HEK293T (cell line): ENCODE results near the gene RRP36.

Experiments used
- CTCF ChIA-PET: fragments of 350-600 bp; formaldehyde crosslinking; extraction: SDS; loops from one replicate; lab custom pipeline; 2021; ENCODE audit warnings: antibody characterized with exemption, inconsistent platforms; lab: Yijun Ruan, JAX
- POLR2A ChIA-PET: fragments of 350-600 bp; formaldehyde crosslinking; extraction: SDS; loops from one replicate; lab custom pipeline; 2020; ENCODE audit warnings: antibody characterized with exemption, inconsistent platforms; lab: Yijun Ruan, JAX
- DNase-seq: peaks from one replicate; pipeline ENCODE4 v3.0.0; 2012; ENCODE audit warnings: mixed read lengths; ENCODE audit errors: extremely low spot score
- ARNT ChIP-seq: fragments of 450-650 bp; IDR thresholded peaks from 2 replicates; pipeline ENCODE4 v1.6.1; 2017; ENCODE audit warnings: mild to moderate bottlenecking
- BHLHE40 ChIP-seq: fragments of 450-650 bp; IDR thresholded peaks from 2 replicates; pipeline ENCODE4 v1.6.1; 2016; ENCODE audit warnings: mild to moderate bottlenecking, moderate library complexity, borderline replicate concordance
- CTBP1 ChIP-seq: fragments of 450-650 bp; IDR thresholded peaks from 2 replicates; pipeline ENCODE4 v1.6.1; 2016; ENCODE audit warnings: borderline replicate concordance
- ELF4 ChIP-seq: fragments of 450-650 bp; IDR thresholded peaks from 2 replicates; pipeline ENCODE4 v1.6.1; 2017; ENCODE audit warnings: antibody characterized with exemption
- FOXA1 ChIP-seq: fragments of 450-650 bp; IDR thresholded peaks from 2 replicates; pipeline ENCODE4 v1.6.1; 2016; ENCODE audit warnings: mild to moderate bottlenecking
- FOXK2 ChIP-seq: fragments of 450-650 bp; IDR thresholded peaks from 2 replicates; pipeline ENCODE4 v1.6.1; 2016; ENCODE audit warnings: mild to moderate bottlenecking
- FOXM1 ChIP-seq: fragments of 450-650 bp; IDR thresholded peaks from 2 replicates; pipeline ENCODE4 v1.6.1; 2017; ENCODE audit warnings: mild to moderate bottlenecking, borderline replicate concordance
- HDGF ChIP-seq: fragments of 450-650 bp; IDR thresholded peaks from 2 replicates; pipeline ENCODE4 v1.6.1; 2017; ENCODE audit warnings: antibody characterized with exemption, borderline replicate concordance
- L3MBTL2 ChIP-seq: fragments of 450-650 bp; conservative IDR thresholded peaks from 2 replicates; pipeline ENCODE4 v1.6.1; 2016; ENCODE audit warnings: mild to moderate bottlenecking
- LEF1 ChIP-seq: fragments of 450-650 bp; IDR thresholded peaks from 2 replicates; pipeline ENCODE4 v1.6.1; 2017; ENCODE audit warnings: mild to moderate bottlenecking, borderline replicate concordance
- NFRKB ChIP-seq: fragments of 450-650 bp; IDR thresholded peaks from 2 replicates; pipeline ENCODE4 v1.6.1; 2016; ENCODE audit warnings: mild to moderate bottlenecking, moderate library complexity
- SP1 ChIP-seq: fragments of 450-650 bp; IDR thresholded peaks from 2 replicates; pipeline ENCODE4 v1.6.1; 2017
- SUZ12 ChIP-seq: fragments of 450-650 bp; IDR thresholded peaks from 2 replicates; pipeline ENCODE4 v1.6.1; 2016; ENCODE audit warnings: mild to moderate bottlenecking
- TARDBP ChIP-seq: fragments of 450-650 bp; IDR thresholded peaks from 2 replicates; pipeline ENCODE4 v1.6.1; 2016
- ZNF384 ChIP-seq: fragments of 450-650 bp; IDR thresholded peaks from 2 replicates; pipeline ENCODE4 v1.6.1; 2016
- TF ChIP-seq, protein P1 (sequence below): fragments of 450-650 bp; IDR thresholded peaks from 2 replicates; pipeline ENCODE4 v1.6.1; 2016

The RRP36 gene

DNA sequence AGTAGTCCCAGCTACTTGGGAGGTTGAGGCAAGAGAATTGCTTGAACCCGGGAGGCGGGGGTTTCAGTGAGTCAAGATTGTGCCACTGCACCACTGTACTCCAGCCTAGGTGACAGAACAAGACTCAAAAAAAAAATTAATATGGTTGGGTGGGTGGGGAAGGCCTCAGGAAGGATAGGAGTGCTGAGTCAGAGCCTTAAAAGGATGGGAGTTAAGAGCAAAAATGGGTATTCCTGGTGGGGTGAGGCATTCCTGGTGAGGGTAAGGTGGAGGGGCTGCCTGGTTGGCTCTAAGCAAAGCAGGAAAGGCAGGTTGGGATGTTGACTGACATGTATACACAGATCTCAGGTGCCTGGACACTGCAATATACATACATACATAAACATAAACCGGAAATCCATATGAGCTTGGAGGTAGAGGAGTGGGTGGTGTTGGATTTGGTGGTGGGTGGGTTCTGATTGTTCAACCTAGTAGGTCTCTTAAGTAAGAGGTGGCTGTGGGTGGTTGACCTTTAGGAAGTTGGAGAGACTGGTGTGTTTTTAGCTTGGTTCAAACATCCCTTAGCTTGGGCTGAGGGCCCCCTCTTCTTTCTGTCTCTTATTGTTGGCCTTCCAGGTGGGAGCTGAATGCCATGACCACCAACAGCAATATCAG, 1.2 kb upstream of the RRP36 start:
- CTCF ChIA-PET, result no interaction called here
- TF ChIP-seq ELF4 (no peak), SUZ12 (no peak), FOXK2 (no peak), ARNT (no peak), L3MBTL2 (no peak), LEF1 (no peak), FOXM1 (no peak), TARDBP (no peak), HDGF (no peak), BHLHE40 (no peak), FOXA1 (no peak), SP1 (no peak), CTBP1 (no peak), ZNF384 (no peak), NFRKB (no peak)
- TF ChIP-seq, protein P1, sequence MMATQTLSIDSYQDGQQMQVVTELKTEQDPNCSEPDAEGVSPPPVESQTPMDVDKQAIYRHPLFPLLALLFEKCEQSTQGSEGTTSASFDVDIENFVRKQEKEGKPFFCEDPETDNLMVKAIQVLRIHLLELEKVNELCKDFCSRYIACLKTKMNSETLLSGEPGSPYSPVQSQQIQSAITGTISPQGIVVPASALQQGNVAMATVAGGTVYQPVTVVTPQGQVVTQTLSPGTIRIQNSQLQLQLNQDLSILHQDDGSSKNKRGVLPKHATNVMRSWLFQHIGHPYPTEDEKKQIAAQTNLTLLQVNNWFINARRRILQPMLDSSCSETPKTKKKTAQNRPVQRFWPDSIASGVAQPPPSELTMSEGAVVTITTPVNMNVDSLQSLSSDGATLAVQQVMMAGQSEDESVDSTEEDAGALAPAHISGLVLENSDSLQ, result no peak

GRCh38 chr6:43020847-43021246, 576 bp upstream of the RRP36 start:
- CTCF ChIA-PET, result interaction anchor here (0.6 kb wide), 1 partner anchor 29 kb away, joined by 3 read pairs; no protein-coding TSS in a partner anchor
- POLR2A ChIA-PET, result interaction anchor here (1.0 to 2.8 kb wide), 13 partner anchors 9 to 141 kb away, joined by 3 to 26 read pairs (median 6); partner anchors contain the start of genes CNPY3, CUL7, KLC4 and MRPL2
- TF ChIP-seq NFRKB (no peak), CTBP1 (no peak), FOXA1 (no peak), L3MBTL2 (no peak)
- DNase-seq, result peak; percentile 40

More for the DNA sequence above, 1.2 kb upstream of the RRP36 start:
- POLR2A ChIA-PET, result interaction anchor here (0.8 to 2.8 kb wide), 10 partner anchors 9 to 123 kb away, joined by 3 to 26 read pairs (median 8); partner anchors contain the start of genes CNPY3, CUL7, KLC4 and MRPL2
- no peak for DNase-seq

GRCh38 chr6:43024436-43024835, 3.0 kb downstream of the RRP36 start:
- ChIA-PET POLR2A (interaction anchor here (1.2 to 4.1 kb wide), 3 partner anchors 9 to 41 kb away, joined by 3 to 30 read pairs (median 4); partner anchors contain the start of genes KLHDC3 and MEA1), CTCF (no interaction called here)

GRCh38 chr6:43026365-43026764, 4.9 kb downstream of the RRP36 start:
- DNase-seq, result no peak
- CTCF ChIA-PET, result no interaction called here
- TF ChIP-seq FOXK2, result no peak
- TF ChIP-seq, protein P1, result no peak
- TF ChIP-seq FOXM1, result no peak
- no peak for TF ChIP-seq SP1
- no peak for TF ChIP-seq ELF4
- TF ChIP-seq FOXA1, result no peak
- no peak for TF ChIP-seq NFRKB
- TF ChIP-seq SUZ12, result no peak
- TF ChIP-seq LEF1, result no peak
- no peak for TF ChIP-seq BHLHE40
- no peak for TF ChIP-seq ZNF384
- no peak for TF ChIP-seq CTBP1
- no peak for TF ChIP-seq HDGF
- no peak for TF ChIP-seq L3MBTL2
- no peak for TF ChIP-seq TARDBP
- POLR2A ChIA-PET, result interaction anchor here (4.1 kb wide), 1 partner anchor 11 kb away, joined by 30 read pairs; the partner anchor contains the start of genes KLHDC3 and MEA1

More at GRCh38 chr6:43024436-43024835, 3.0 kb downstream of the RRP36 start:
- TF ChIP-seq TARDBP, result no peak
- no peak for TF ChIP-seq ELF4
- no peak for TF ChIP-seq FOXK2
- TF ChIP-seq FOXA1, result no peak
- TF ChIP-seq ZNF384, result no peak
- no peak for TF ChIP-seq LEF1
- no peak for DNase-seq

DNA sequence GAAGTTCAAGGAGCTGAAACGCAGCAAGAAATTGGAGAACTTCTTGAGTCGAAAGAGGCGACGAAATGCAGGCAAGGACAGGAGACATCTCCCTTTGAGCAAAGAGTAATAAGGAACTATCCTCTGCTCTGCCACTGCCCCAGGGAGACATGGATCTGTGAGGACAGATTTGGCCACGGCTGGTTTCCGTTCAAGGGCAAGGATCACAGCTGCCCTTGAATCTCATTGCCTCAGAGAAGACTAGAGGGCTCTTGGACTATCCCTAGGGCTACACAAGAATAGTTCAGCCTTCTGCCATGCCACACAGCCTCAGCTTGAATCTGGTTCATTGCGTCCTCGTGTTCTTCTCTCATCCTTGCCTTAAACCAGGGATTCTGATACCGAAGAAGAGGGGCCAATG, 7.7 kb downstream of the RRP36 start:
- POLR2A ChIA-PET, result interaction anchor here (1.4 to 1.7 kb wide), 3 partner anchors 8 to 25 kb away, joined by 5 to 6 read pairs (median 5); partner anchors contain the start of genes CUL7, KLHDC3 and RRP36

GRCh38 chr6:43032326-43032725, 10.9 kb downstream of the RRP36 start:
- TF ChIP-seq FOXK2 (no peak), BHLHE40 (no peak), ARNT (no peak), NFRKB (no peak), FOXA1 (no peak), SUZ12 (no peak), TARDBP (no peak), SP1 (no peak), L3MBTL2 (no peak), CTBP1 (no peak), HDGF (no peak), FOXM1 (no peak), LEF1 (no peak), ELF4 (no peak), ZNF384 (no peak)
- TF ChIP-seq, protein P1, result no peak
- CTCF ChIA-PET, result no interaction called here
- POLR2A ChIA-PET, result interaction anchor here (1.2 kb wide), 1 partner anchor 11 kb away, joined by 3 read pairs; the partner anchor contains the start of gene RRP36
- DNase-seq, result no peak

More for the DNA sequence above, 7.7 kb downstream of the RRP36 start:
- TF ChIP-seq FOXM1 (no peak), CTBP1 (no peak), NFRKB (no peak), FOXK2 (no peak), SP1 (no peak), HDGF (no peak), BHLHE40 (no peak), ELF4 (no peak), FOXA1 (no peak), SUZ12 (no peak), ARNT (no peak), L3MBTL2 (no peak)
- CTCF ChIA-PET, result no interaction called here
- no peak for DNase-seq
